ENCODE measurements around the gene UTP14C.
A peak's percentile ranks its signal among the peaks of the same experiment; 100 is the strongest.

UTP14C gene

DNA sequence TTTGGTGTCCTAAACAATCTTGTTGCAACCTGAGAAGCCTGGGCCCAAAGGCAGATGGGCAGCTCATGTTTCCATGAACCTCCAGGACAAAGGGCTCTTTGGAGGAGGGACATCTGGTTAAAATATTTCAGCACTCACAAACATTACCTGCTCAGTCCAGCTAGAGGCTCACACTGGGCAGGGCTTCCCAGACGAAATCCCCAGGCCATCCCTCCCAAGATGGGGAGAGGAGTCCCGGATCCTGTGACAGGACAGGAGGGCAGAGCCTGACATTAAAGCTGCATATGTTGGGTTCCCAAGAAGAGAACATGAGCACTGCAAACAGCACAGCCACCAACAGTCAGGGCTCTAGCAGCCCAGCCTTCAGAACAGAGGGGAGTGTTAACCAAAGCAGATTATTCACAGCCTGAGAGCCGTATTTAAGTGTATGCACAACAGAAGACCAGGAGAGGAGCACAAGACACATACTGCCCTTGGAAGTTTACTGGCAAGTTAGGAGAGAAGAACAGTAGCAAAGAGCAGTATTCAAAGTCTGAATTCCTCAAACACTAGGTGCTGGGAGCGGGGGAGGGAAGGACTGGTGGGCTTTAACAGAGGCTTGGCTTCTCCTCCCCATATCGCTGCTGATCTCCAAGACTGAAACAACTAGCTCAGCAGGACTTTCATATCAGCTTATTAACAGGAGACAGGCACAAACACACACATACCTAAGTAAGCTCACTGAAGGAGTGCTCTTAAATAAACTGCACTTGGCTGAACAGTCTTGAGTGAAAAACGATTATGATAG is 25.6 kb upstream of the UTP14C start:
- no peak for TF ChIP-seq EGR1 (IDR thresholded peaks at IDR 0.05)
- TF ChIP-seq EP300 (IDR thresholded peaks at IDR 0.05; ENCODE audit: borderline replicate concordance), result no peak
- TF ChIP-seq TCF12 (IDR thresholded peaks at IDR 0.05; ENCODE audit: low read depth), result no peak
- no peak for TF ChIP-seq FOXM1 (IDR thresholded peaks at IDR 0.05; ENCODE audit: borderline replicate concordance, low read depth)
- no peak for TF ChIP-seq CEBPB (IDR thresholded peaks at IDR 0.05)
- no peak for TF ChIP-seq YY1 (IDR thresholded peaks at IDR 0.05; ENCODE audit: low read depth)
- TF ChIP-seq TEAD4 (IDR thresholded peaks at IDR 0.05), result no peak
- no peak for TF ChIP-seq CREB1 (IDR thresholded peaks at IDR 0.05; ENCODE audit: low read depth)
- TF ChIP-seq NFIC (IDR thresholded peaks at IDR 0.05), result no peak
- TF ChIP-seq, protein P1, sequence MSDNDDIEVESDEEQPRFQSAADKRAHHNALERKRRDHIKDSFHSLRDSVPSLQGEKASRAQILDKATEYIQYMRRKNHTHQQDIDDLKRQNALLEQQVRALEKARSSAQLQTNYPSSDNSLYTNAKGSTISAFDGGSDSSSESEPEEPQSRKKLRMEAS (IDR thresholded peaks at IDR 0.05), result no peak
- no peak for TF ChIP-seq RAD21 (IDR thresholded peaks at IDR 0.05; ENCODE audit: low read depth)

DNA sequence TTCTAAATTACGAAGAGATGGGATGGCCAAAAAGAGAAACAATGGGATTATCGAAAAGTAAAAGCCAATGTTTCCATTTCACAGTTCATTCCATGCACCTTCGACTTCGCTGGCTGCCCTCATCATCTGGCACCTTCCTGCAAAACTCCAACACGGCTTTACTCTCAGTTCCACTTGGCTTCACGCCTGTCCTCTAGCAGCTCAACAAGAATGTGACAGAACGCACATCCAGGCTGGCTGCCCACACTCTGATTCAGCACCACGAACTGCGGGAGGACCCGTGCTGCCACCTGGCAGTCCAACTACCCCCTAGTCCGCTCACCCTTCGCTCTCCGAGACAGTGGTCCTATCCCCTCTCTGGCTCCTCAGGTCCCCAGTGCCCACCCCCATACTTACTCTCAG is 25.0 kb upstream of the UTP14C start:
- TF ChIP-seq TCF12 (IDR thresholded peaks at IDR 0.05; ENCODE audit: low read depth) (no peak), ZBTB7A (IDR thresholded peaks at IDR 0.05; ENCODE audit: low read depth) (no peak), TEAD4 (IDR thresholded peaks at IDR 0.05) (no peak), CEBPB (IDR thresholded peaks at IDR 0.05) (no peak), EP300 (IDR thresholded peaks at IDR 0.05; ENCODE audit: borderline replicate concordance) (no peak), RAD21 (IDR thresholded peaks at IDR 0.05; ENCODE audit: low read depth) (no peak), FOXM1 (IDR thresholded peaks at IDR 0.05; ENCODE audit: borderline replicate concordance, low read depth) (no peak)
- TF ChIP-seq, protein P1 (IDR thresholded peaks at IDR 0.05), result 0 out of 2 replicates have a peak, but pooled peaks have one; percentile 15
- TF ChIP-seq, protein P2, sequence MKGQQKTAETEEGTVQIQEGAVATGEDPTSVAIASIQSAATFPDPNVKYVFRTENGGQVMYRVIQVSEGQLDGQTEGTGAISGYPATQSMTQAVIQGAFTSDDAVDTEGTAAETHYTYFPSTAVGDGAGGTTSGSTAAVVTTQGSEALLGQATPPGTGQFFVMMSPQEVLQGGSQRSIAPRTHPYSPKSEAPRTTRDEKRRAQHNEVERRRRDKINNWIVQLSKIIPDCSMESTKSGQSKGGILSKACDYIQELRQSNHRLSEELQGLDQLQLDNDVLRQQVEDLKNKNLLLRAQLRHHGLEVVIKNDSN (IDR thresholded peaks at IDR 0.05), result no peak

DNA sequence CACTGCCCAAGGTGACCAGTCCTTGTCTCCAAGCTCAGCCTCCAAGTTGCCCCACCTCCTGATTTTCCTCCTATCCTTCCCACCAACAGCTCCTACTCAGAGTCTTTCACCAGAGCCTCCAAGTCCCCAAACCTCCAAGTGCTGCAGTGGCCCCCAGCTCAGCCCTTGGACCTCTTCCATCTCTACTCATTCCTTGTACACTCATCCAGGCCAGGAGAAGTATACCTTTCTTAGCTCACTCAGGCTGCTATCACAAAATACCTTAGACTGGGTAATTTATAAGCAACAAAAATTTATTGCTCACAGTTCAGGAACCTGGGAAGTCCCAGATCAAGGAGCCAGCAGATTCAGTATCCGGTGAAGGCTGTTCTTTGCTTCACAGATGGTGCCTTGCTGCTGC is 24.6 kb upstream of the UTP14C start:
- TF ChIP-seq TAF1 (IDR thresholded peaks at IDR 0.05; ENCODE audit: low read depth), result no peak
- no peak for TF ChIP-seq FOXM1 (IDR thresholded peaks at IDR 0.05; ENCODE audit: borderline replicate concordance, low read depth)
- no peak for TF ChIP-seq ZBTB7A (IDR thresholded peaks at IDR 0.05; ENCODE audit: low read depth)
- no peak for TF ChIP-seq NFIC (IDR thresholded peaks at IDR 0.05)
- no peak for TF ChIP-seq TCF12 (IDR thresholded peaks at IDR 0.05; ENCODE audit: low read depth)

DNA sequence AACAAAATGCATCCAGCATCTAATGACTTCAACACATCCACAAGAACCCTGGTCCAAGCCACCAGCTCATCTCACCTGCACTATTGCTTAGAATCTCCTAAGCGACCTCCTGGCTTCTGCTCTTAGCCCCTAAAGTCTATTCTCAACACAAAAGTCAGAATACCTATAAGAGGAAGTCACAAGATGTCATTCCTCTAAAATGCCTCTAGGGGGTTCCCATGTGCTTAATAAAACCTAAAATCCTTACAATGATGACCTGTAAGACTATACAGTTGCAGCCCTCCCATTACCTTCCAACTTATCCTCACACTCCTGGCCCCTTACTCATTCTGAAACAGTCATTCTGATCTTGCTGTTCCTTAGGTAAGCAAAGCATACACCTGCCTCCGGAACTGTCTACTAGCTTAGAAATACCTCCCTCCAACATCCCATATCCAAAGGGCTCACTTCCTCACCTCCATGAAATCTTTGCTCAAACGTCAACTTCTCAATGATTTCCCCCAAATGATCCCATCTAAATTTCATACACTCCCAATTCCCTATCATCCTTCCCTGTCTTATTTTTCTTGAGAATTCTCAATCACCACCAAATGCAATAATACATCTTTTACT is 23.3 kb upstream of the UTP14C start:
- TF ChIP-seq FOXM1 (IDR thresholded peaks at IDR 0.05; ENCODE audit: borderline replicate concordance, low read depth) (no peak), YY1 (IDR thresholded peaks at IDR 0.05; ENCODE audit: low read depth) (no peak), ZBTB7A (IDR thresholded peaks at IDR 0.05; ENCODE audit: low read depth) (no peak), RAD21 (IDR thresholded peaks at IDR 0.05; ENCODE audit: low read depth) (peak; percentile 72), TEAD4 (IDR thresholded peaks at IDR 0.05) (no peak)
- TF ChIP-seq, protein P3, sequence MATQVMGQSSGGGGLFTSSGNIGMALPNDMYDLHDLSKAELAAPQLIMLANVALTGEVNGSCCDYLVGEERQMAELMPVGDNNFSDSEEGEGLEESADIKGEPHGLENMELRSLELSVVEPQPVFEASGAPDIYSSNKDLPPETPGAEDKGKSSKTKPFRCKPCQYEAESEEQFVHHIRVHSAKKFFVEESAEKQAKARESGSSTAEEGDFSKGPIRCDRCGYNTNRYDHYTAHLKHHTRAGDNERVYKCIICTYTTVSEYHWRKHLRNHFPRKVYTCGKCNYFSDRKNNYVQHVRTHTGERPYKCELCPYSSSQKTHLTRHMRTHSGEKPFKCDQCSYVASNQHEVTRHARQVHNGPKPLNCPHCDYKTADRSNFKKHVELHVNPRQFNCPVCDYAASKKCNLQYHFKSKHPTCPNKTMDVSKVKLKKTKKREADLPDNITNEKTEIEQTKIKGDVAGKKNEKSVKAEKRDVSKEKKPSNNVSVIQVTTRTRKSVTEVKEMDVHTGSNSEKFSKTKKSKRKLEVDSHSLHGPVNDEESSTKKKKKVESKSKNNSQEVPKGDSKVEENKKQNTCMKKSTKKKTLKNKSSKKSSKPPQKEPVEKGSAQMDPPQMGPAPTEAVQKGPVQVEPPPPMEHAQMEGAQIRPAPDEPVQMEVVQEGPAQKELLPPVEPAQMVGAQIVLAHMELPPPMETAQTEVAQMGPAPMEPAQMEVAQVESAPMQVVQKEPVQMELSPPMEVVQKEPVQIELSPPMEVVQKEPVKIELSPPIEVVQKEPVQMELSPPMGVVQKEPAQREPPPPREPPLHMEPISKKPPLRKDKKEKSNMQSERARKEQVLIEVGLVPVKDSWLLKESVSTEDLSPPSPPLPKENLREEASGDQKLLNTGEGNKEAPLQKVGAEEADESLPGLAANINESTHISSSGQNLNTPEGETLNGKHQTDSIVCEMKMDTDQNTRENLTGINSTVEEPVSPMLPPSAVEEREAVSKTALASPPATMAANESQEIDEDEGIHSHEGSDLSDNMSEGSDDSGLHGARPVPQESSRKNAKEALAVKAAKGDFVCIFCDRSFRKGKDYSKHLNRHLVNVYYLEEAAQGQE (IDR thresholded peaks at IDR 0.05; ENCODE audit: low read depth), result no peak

DNA sequence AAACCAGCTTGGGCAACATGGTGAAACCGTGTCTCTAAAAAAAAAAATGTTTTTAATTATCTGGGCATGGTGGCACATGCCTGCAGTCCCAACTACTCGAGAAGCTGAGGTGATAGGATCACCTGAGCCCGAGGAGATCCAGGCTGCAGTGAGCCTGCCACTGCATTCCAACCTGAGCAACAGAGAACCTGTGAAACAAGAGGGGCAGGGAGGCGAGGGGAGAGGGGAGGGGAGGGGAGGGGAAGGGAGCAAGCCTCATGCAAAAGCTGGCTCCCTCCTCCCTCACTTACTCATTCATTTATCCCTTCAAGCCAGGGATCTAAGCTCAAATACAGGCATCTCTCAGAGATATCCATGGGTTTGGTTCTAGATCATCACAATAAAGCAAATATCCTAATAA is 22.1 kb upstream of the UTP14C start:
- TF ChIP-seq, protein P1 (IDR thresholded peaks at IDR 0.05), result no peak
- TF ChIP-seq CREB1 (IDR thresholded peaks at IDR 0.05; ENCODE audit: low read depth), result no peak
- TF ChIP-seq ZBTB7A (IDR thresholded peaks at IDR 0.05; ENCODE audit: low read depth), result no peak
- TF ChIP-seq TCF12 (IDR thresholded peaks at IDR 0.05; ENCODE audit: low read depth), result no peak
- TF ChIP-seq, protein P2 (IDR thresholded peaks at IDR 0.05), result no peak

DNA sequence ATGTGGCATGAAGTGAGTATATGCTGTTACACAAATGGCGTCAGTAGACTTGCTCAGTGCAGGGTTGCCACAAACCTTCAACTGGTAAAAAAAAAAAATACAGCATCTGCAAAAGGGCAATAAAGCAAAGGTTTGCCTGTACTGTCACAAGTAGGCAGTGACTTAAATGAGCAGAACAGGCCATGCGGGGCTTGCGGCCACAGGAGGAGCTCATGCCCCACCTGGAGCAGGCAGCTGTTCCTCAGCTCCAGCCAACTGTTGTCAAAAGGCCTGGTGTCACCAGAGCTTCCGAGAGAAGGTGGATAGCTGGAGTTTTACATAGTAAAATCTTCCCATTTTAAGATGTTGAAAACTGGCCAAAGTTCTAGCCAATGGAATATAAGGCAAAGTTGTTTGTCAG is 20.9 kb upstream of the UTP14C start:
- no peak for TF ChIP-seq CEBPB (IDR thresholded peaks at IDR 0.05)
- TF ChIP-seq YY1 (IDR thresholded peaks at IDR 0.05; ENCODE audit: low read depth), result no peak
- no peak for TF ChIP-seq TEAD4 (IDR thresholded peaks at IDR 0.05)
- TF ChIP-seq FOXM1 (IDR thresholded peaks at IDR 0.05; ENCODE audit: borderline replicate concordance, low read depth), result no peak
- no peak for TF ChIP-seq CREB1 (IDR thresholded peaks at IDR 0.05; ENCODE audit: low read depth)
- TF ChIP-seq ZBTB7A (IDR thresholded peaks at IDR 0.05; ENCODE audit: low read depth), result no peak
- TF ChIP-seq EP300 (IDR thresholded peaks at IDR 0.05; ENCODE audit: borderline replicate concordance), result no peak

DNA sequence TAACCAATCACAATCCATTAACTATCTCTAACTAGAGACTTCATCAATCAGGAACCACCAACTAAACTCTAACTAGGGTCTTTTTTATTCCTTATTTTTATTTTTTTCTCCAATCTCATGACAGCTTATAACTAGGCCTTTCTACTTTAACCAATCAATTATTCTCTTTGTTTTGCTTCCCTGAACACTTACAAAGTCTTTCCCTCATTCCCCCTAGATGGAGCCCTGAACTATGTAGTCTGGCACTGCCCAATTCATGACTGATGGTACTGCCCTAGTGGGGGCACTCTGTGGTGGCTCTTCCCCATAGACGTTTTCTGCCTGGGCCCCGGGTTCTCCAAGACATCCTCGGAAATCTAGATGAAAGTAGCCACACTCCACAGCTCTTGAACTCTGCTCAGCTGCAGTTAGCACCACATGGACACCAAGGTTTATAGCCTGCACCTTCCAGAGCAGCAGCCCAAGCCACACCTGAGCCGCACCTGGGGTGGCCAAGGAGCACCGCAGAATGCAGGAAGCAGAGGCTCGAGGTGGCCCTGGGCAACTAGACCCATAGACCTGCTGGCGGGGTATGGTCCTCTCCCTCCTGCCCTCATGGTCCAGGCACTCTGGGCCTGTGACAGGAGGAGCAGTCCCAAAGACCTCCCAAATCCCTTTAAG is 19.9 kb upstream of the UTP14C start:
- TF ChIP-seq TAF1 (IDR thresholded peaks at IDR 0.05; ENCODE audit: low read depth) (no peak), RAD21 (IDR thresholded peaks at IDR 0.05; ENCODE audit: low read depth) (peak; percentile 11; the same call in 1 of the 2 replicates)

Data from Ishikawa (cell line).